HL-60 (cell line): ENCODE data around the gene APOC1.

ENCODE experiments used
- CTCF ChIP-seq: IDR thresholded peaks from one replicate; pipeline ENCODE4 v1.5.1; 2011; ENCODE audit warnings: low read length, control low read depth, inconsistent platforms; ENCODE audit not compliant: insufficient read depth
- POLR2AphosphoS5 ChIP-seq: IDR thresholded peaks from 2 replicates; pipeline ENCODE4 v1.6.1; 2012; ENCODE audit warnings: low read depth
- REST ChIP-seq: IDR thresholded peaks from 2 replicates; pipeline ENCODE4 v1.6.1; 2012; ENCODE audit warnings: low read depth; ENCODE audit not compliant: insufficient replicate concordance

- TF ChIP-seq CTCF (no peak), POLR2AphosphoS5 (no peak), REST (no peak)
Measured at GRCh38 chr19:44889830-44890365, 24.5 kb upstream of the APOC1 start.
